T-helper 22 cell (primary cell): ENCODE measurements around the gene IL3.

Experiments
- DNase-seq: peaks from one replicate; pipeline ENCODE4 v3.0.0-alpha.2; 2020; ENCODE audit warnings: low read depth

Gene IL3

GRCh38 chr5:132026516-132027008 lies 33.9 kb upstream of the IL3 start:
- peak; percentile 21 for DNase-seq

GRCh38 chr5:132027027-132027426 lies 33.4 kb upstream of the IL3 start:
- no peak for DNase-seq

GRCh38 chr5:132029609-132030330 lies 30.7 kb upstream of the IL3 start:
- no peak for DNase-seq

GRCh38 chr5:132030610-132031009 lies 29.8 kb upstream of the IL3 start:
- DNase-seq: no peak

- DNase-seq: no peak
Observed at GRCh38 chr5:132032196-132032595, 28.3 kb upstream of the IL3 start.

- no peak for DNase-seq
Observed at GRCh38 chr5:132033122-132033521, 27.3 kb upstream of the IL3 start.

GRCh38 chr5:132037353-132037752 lies 23.1 kb upstream of the IL3 start:
- DNase-seq: no peak

GRCh38 chr5:132044207-132044606 lies 16.2 kb upstream of the IL3 start:
- no peak for DNase-seq

- no peak for DNase-seq
Observed at GRCh38 chr5:132046880-132047299, 13.6 kb upstream of the IL3 start.

GRCh38 chr5:132049093-132049492 lies 11.4 kb upstream of the IL3 start:
- no peak for DNase-seq

GRCh38 chr5:132049559-132049958 lies 10.9 kb upstream of the IL3 start:
- DNase-seq: no peak

GRCh38 chr5:132050136-132050535 lies 10.3 kb upstream of the IL3 start:
- no peak for DNase-seq

GRCh38 chr5:132050661-132051552 lies 9.5 kb upstream of the IL3 start:
- no peak for DNase-seq

GRCh38 chr5:132052520-132052919 lies 7.9 kb upstream of the IL3 start:
- DNase-seq: no peak

GRCh38 chr5:132053483-132053882 lies 7.0 kb upstream of the IL3 start:
- DNase-seq: no peak

GRCh38 chr5:132054031-132054696 lies 6.3 kb upstream of the IL3 start:
- no peak for DNase-seq

GRCh38 chr5:132054697-132055440 lies 5.6 kb upstream of the IL3 start:
- no peak for DNase-seq

- no peak for DNase-seq
Observed at GRCh38 chr5:132055441-132055807, 5.0 kb upstream of the IL3 start.

GRCh38 chr5:132055808-132056609 lies 4.4 kb upstream of the IL3 start:
- DNase-seq: peak; percentile 62

- DNase-seq: no peak
Observed at GRCh38 chr5:132056610-132057497, 3.6 kb upstream of the IL3 start.
